ENCODE results near the gene GBP1. TPM values are rescaled to one million over a fixed set of nuclear protein-coding genes. Genes with fewer than 3 reads are reported as not detected.
"Not testable (repeated sequence)": the region's sequence is repeated elsewhere in the genome, so short reads cannot be mapped to it uniquely, and the experiment has no call there.

GBP1 gene
- total RNA-seq, 1 donor from 2014 or later: 39.3 TPM

- DNase-seq (ENCODE audit: low spot score): no peak
Observed at GRCh38 chr1:89051300-89051954, 13.6 kb downstream of the GBP1 start.

- no peak for DNase-seq (ENCODE audit: low spot score)
Observed at GRCh38 chr1:89050649-89051033, 14.4 kb downstream of the GBP1 start.

GRCh38 chr1:89049901-89050648, 14.9 kb downstream of the GBP1 start:
- not testable (repeated sequence) for DNase-seq (ENCODE audit: low spot score)

- DNase-seq (ENCODE audit: low spot score): not testable (repeated sequence)
Observed at GRCh38 chr1:89049187-89049586, 15.8 kb downstream of the GBP1 start.

- no peak for DNase-seq (ENCODE audit: low spot score)
Observed at GRCh38 chr1:89047734-89048133, 17.3 kb downstream of the GBP1 start.

GRCh38 chr1:89046318-89047183, 18.5 kb downstream of the GBP1 start:
- not testable (repeated sequence) for DNase-seq (ENCODE audit: low spot score)

- no peak for DNase-seq (ENCODE audit: low spot score)
Observed at GRCh38 chr1:89044970-89045721, 19.9 kb downstream of the GBP1 start.

GRCh38 chr1:89043940-89044339, 21.1 kb downstream of the GBP1 start:
- no peak for DNase-seq (ENCODE audit: low spot score)

- no peak for DNase-seq (ENCODE audit: low spot score)
Observed at GRCh38 chr1:89042491-89042890, 22.5 kb downstream of the GBP1 start.

- DNase-seq (ENCODE audit: low spot score): no peak
Observed at GRCh38 chr1:89041721-89042120, 23.3 kb downstream of the GBP1 start.

GRCh38 chr1:89041119-89041641, 23.8 kb downstream of the GBP1 start:
- no peak for DNase-seq (ENCODE audit: low spot score)

GRCh38 chr1:89040315-89040626, 24.7 kb downstream of the GBP1 start:
- no peak for DNase-seq (ENCODE audit: low spot score)

- DNase-seq (ENCODE audit: low spot score): no peak
Observed at GRCh38 chr1:89037186-89037585, 27.8 kb downstream of the GBP1 start.

- no peak for DNase-seq (ENCODE audit: low spot score)
Observed at GRCh38 chr1:89035080-89035479, 29.9 kb downstream of the GBP1 start.

- not testable (repeated sequence) for DNase-seq (ENCODE audit: low spot score)
Observed at GRCh38 chr1:89034004-89034403, 31.0 kb downstream of the GBP1 start.

GRCh38 chr1:89029051-89029450, 36.0 kb downstream of the GBP1 start:
- not testable (repeated sequence) for DNase-seq (ENCODE audit: low spot score)

GRCh38 chr1:89025928-89026327, 39.1 kb downstream of the GBP1 start:
- no peak for DNase-seq (ENCODE audit: low spot score)

- no peak for DNase-seq (ENCODE audit: low spot score)
Observed at GRCh38 chr1:89023026-89023425, 42.0 kb downstream of the GBP1 start.

- DNase-seq (ENCODE audit: low spot score): no peak
Observed at GRCh38 chr1:89022167-89022959, 42.6 kb downstream of the GBP1 start, which contains the start of gene GBP3. GBP3 (minus strand) TSS chr1:89022866; CDS start chr1:89020721, 2,145 bp downstream.

- not testable (repeated sequence) for DNase-seq (ENCODE audit: low spot score)
Observed at GRCh38 chr1:89018318-89018717, 46.7 kb downstream of the GBP1 start.

GRCh38 chr1:89008511-89008910, 56.5 kb downstream of the GBP1 start:
- DNase-seq (ENCODE audit: low spot score): no peak

Measured in ureter (tissue), 1 donor.